Measurements from ENCODE around the gene NHERF1.

- no peak for TF ChIP-seq TAF1 (IDR thresholded peaks at IDR 0.05; ENCODE audit: borderline replicate concordance, insufficient read depth, low read length)
- TF ChIP-seq POLR2AphosphoS5 (IDR thresholded peaks at IDR 0.05; ENCODE audit: low read depth, low read length) = no peak
- TF ChIP-seq REST (IDR thresholded peaks at IDR 0.05; ENCODE audit: insufficient read depth in 1 of 2, low read depth in 2 of 2, low read length in 2 of 2) = no peak
- TF ChIP-seq SIN3A (IDR thresholded peaks at IDR 0.05; ENCODE audit: borderline replicate concordance, insufficient read depth, low read length) = no peak
Observed at GRCh38 chr17:74790161-74791058, 42.0 kb downstream of the NHERF1 start.
